Sigmoid colon (tissue), 4 donors: ENCODE measurements around the gene APOBEC3B.

ENCODE experiments used
- CTCF ChIP-seq, 4 experiments: fragments of 450-650 bp in 3 of 4; fragments of 200-600 bp in 1 of 4; IDR thresholded peaks; one replicate each; pipeline ENCODE4 v1.5.1; 2016 to 2019; ENCODE audit warnings: antibody characterized with exemption in 4 of 4, mild to moderate bottlenecking in 3 of 4, moderate library complexity in 2 of 4
- POLR2A ChIP-seq, 2 donors: fragments of 450-650 bp; IDR thresholded peaks; one replicate each; pipeline ENCODE4 v1.6.1; 2016; ENCODE audit warnings: antibody characterized with exemption in 2 of 2, mild to moderate bottlenecking in 2 of 2, moderate library complexity in 2 of 2
- POLR2AphosphoS5 ChIP-seq, 4 donors: sonication (generic); formaldehyde crosslinking; IDR thresholded peaks; one replicate each; pipeline ENCODE4 v1.6.1; 2017; ENCODE audit warnings: antibody characterized with exemption in 4 of 4

GRCh38 chr22:39028281-39028680 is 46.1 kb downstream of the APOBEC3B start:
- no peak for TF ChIP-seq POLR2AphosphoS5 (IDR thresholded peaks at IDR 0.05)
- TF ChIP-seq CTCF (IDR thresholded peaks at IDR 0.05) = no peak
- no peak for TF ChIP-seq POLR2A (IDR thresholded peaks at IDR 0.05)
